ENCODE measurements around the gene RAB3A.

- TF ChIP-seq POLR2A (IDR thresholded peaks at IDR 0.05) (no peak), CTCF (IDR thresholded peaks at IDR 0.05) (no peak)
Observed at GRCh38 chr19:18218159-18218558, 14.3 kb upstream of the RAB3A start.

All from adrenal gland (tissue), 5 donors.